CD4-positive, alpha-beta T cell treated with Interleukin-17A for 1 hour (primary cell): ENCODE measurements around the gene PHOSPHO1.
A peak's percentile ranks its signal among the peaks of the same experiment; 100 is the strongest.
"Not testable (repeated sequence)": the region's sequence is repeated elsewhere in the genome, so short reads cannot be mapped to it uniquely, and the experiment has no call there.

Experiments
- DNase-seq: peaks from one replicate; pipeline ENCODE4 v3.0.0-alpha.2; 2020

PHOSPHO1 gene

GRCh38 chr17:49191409-49191916 lies 39.1 kb downstream of the PHOSPHO1 start:
- no peak for DNase-seq

- DNase-seq, result no peak
Measured at GRCh38 chr17:49190932-49191331, 39.7 kb downstream of the PHOSPHO1 start.

GRCh38 chr17:49187301-49187700 lies 43.3 kb downstream of the PHOSPHO1 start:
- DNase-seq, result no peak

GRCh38 chr17:49185381-49185780 lies 45.2 kb downstream of the PHOSPHO1 start:
- DNase-seq, result not testable (repeated sequence)

- not testable (repeated sequence) for DNase-seq
Measured at GRCh38 chr17:49184522-49184921, 46.1 kb downstream of the PHOSPHO1 start.

- no peak for DNase-seq
Measured at GRCh38 chr17:49183801-49184200, 46.8 kb downstream of the PHOSPHO1 start.

GRCh38 chr17:49183341-49183740 lies 47.2 kb downstream of the PHOSPHO1 start:
- DNase-seq, result no peak

- DNase-seq, result no peak
Measured at GRCh38 chr17:49180998-49181635, 49.5 kb downstream of the PHOSPHO1 start.

- peak; percentile 70 for DNase-seq
Measured at GRCh38 chr17:49180303-49180702, 50.3 kb downstream of the PHOSPHO1 start.

GRCh38 chr17:49175978-49176377 lies 54.6 kb downstream of the PHOSPHO1 start:
- not testable (repeated sequence) for DNase-seq
